HepG2 (cell line): Measurements from ENCODE around the gene POU2AF3. TPM values are rescaled to one million over a fixed set of nuclear protein-coding genes. Genes with fewer than 3 reads are reported as not detected.

Source experiments
- ATF7-NPFF ChIP-seq: sonication (generic); formaldehyde crosslinking; IDR thresholded peaks from 2 replicates; pipeline ENCODE4 v1.8.1; 2023; ENCODE audit warnings: mild to moderate bottlenecking, low read depth, missing genetic modification reagents, moderate library complexity
- CEBPB ChIP-seq: IDR thresholded peaks from 2 replicates; pipeline ENCODE4 v1.6.1; 2011; ENCODE audit warnings: low read depth, low read length, improper control_type of control experiment, borderline replicate concordance
- CHCHD3 ChIP-seq: sonication (generic); formaldehyde crosslinking; IDR thresholded peaks from 2 replicates; pipeline ENCODE4 v1.8.0; 2022; ENCODE audit warnings: mild to moderate bottlenecking, missing genetic modification reagents, moderate library complexity
- DR1 ChIP-seq: sonication (generic); formaldehyde crosslinking; IDR thresholded peaks from 2 replicates; pipeline ENCODE4 v1.8.0; 2021; ENCODE audit warnings: mild to moderate bottlenecking, missing genetic modification reagents, inconsistent platforms
- ELF3 ChIP-seq: IDR thresholded peaks from 2 replicates; pipeline ENCODE4 v1.6.1; 2016; ENCODE audit warnings: missing genetic modification reagents, missing compliant biosample characterization
- FOXA1 ChIP-seq, 2 experiments: fragments of 450-650 bp in 1 of 2; sonication (generic) in 1 of 2; formaldehyde crosslinking in 1 of 2; IDR thresholded peaks; 2 replicates each; pipeline versions ENCODE4 v1.4.0 to v1.6.1; 2016 to 2020; ENCODE audit warnings: missing genetic modification reagents in 1 of 2
- GABPA ChIP-seq, 2 experiments: IDR thresholded peaks; 2 replicates each; pipeline ENCODE4 v1.6.1; 2011 to 2016; ENCODE audit warnings: low read depth in 2 of 2, low read length in 1 of 2, missing biosample characterization in 1 of 2, missing genetic modification characterization in 1 of 2
- HDAC2 ChIP-seq: sonication (generic); formaldehyde crosslinking; IDR thresholded peaks from 2 replicates; pipeline ENCODE4 v1.4.0; 2020; ENCODE audit warnings: missing genetic modification reagents
- NFE2L2 ChIP-seq: fragments of 150-350 bp; IDR thresholded peaks from 2 replicates; pipeline ENCODE4 v1.6.1; 2014; ENCODE audit warnings: low read length
- NONO ChIP-seq, 2 experiments: fragments of 450-650 bp in 1 of 2; sonication (generic) in 1 of 2; formaldehyde crosslinking in 1 of 2; IDR thresholded peaks in 1 of 2; conservative IDR thresholded peaks in 1 of 2; 2 replicates each; pipeline versions ENCODE4 v1.6.1 to v1.8.0; 2017 to 2022; ENCODE audit warnings: mild to moderate bottlenecking in 1 of 2, missing genetic modification reagents in 1 of 2, moderate library complexity in 1 of 2
- RARG ChIP-seq: sonication (generic); formaldehyde crosslinking; IDR thresholded peaks from 2 replicates; pipeline ENCODE4 v1.4.0; 2020; ENCODE audit warnings: low read depth, mild to moderate bottlenecking, missing genetic modification reagents
- SP4 ChIP-seq: sonication (generic); formaldehyde crosslinking; IDR thresholded peaks from 2 replicates; pipeline ENCODE4 v1.8.1; 2023; ENCODE audit warnings: mild to moderate bottlenecking, missing genetic modification reagents
- TBX3 ChIP-seq: fragments of 450-650 bp; IDR thresholded peaks from 2 replicates; pipeline ENCODE4 v1.6.1; 2017; ENCODE audit warnings: antibody characterized with exemption, mild to moderate bottlenecking, inconsistent platforms, borderline replicate concordance
- ZNF121 ChIP-seq: sonication (generic); formaldehyde crosslinking; IDR thresholded peaks from 2 replicates; pipeline ENCODE4 v1.5.0; 2020; ENCODE audit warnings: mild to moderate bottlenecking, missing genetic modification reagents
- ZNF562 ChIP-seq: sonication (generic); formaldehyde crosslinking; IDR thresholded peaks from 2 replicates; pipeline ENCODE4 v1.8.0; 2022; ENCODE audit warnings: missing genetic modification reagents, borderline replicate concordance
- polyA plus RNA-seq, 8 experiments: library from polyadenylated mRNA; depleted of rRNA in 3 of 8; stranded (reverse) in 7 of 8; unstranded in 1 of 8; fragments of >200 nt; fragmentation: Illumina TruSeq in 4 of 8; extraction: Trizol in 4 of 8; gene quantifications; 2 replicates each; pipeline versions ENCODE4 v1.2.1 to v1.2.3, GENCODE V29; 2011 to 2016; ENCODE audit warnings: low read depth in 4 of 8, missing spikeins in 1 of 8, mixed read lengths in 1 of 8; ENCODE audit not compliant: insufficient read depth in 1 of 8
- total RNA-seq, 5 experiments: library from RNA; depleted of rRNA; stranded (reverse); fragments of >200 nt; fragmentation: Illumina TruSeq; extraction: Trizol; gene quantifications; 2 replicates each; pipeline ENCODE4 v1.2.3, GENCODE V29; 2016; ENCODE audit warnings: low read depth in 1 of 5
- TF ChIP-seq, protein P1 (sequence below): sonication (generic); formaldehyde crosslinking; IDR thresholded peaks from 2 replicates; pipeline ENCODE4 v1.4.0; 2020; ENCODE audit warnings: missing genetic modification reagents
- TF ChIP-seq, protein P2 (sequence below): sonication (generic); formaldehyde crosslinking; IDR thresholded peaks from 2 replicates; pipeline ENCODE4 v1.4.0; 2020; ENCODE audit warnings: missing genetic modification reagents
- TF ChIP-seq, protein P3 (sequence below): sonication (generic); formaldehyde crosslinking; IDR thresholded peaks from 2 replicates; pipeline ENCODE4 v1.4.0; 2020; ENCODE audit warnings: missing genetic modification reagents
- TF ChIP-seq, protein P4 (sequence below): sonication (generic); formaldehyde crosslinking; IDR thresholded peaks from 2 replicates; pipeline ENCODE4 v1.5.1; 2020; ENCODE audit warnings: missing genetic modification reagents, mild to moderate bottlenecking, borderline replicate concordance

Gene POU2AF3
- total and polyA plus RNA-seq, 2 of the 13 experiments (the other 11 are each of a cell fraction or from before 2014, with no cell fraction given): 7.8 to 71.2 TPM

DNA sequence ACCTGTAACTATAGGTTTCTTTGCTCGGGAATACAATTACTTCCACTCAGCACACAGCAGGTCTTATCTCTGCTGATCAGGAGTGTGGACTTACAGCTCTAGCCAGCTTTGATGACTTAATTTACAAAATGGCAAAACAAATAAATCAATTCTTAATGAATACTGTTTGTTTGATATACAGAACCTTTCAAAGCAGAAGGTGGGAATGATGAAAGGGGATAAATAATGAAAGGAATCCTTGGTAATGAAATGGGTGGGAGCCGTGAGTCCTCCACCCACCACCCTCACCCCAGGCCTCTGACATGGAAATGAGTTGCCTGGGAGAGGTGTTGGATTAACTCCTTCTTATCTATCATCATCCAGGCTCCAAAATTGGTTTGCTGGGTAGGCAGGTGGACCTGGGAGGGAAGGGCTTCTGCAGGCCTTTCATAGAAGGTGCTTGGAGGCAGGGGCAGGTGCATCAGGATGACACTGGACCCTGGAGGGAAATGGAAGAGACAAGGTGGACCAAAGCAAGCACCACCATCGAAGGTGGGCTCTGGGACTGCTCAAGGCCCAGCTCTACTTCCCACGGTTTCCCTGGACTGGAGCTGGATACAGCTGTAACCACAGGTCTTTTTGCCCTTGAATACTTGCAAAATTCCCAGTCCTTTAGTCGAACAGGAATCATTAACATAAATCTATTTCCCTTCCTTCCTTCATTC is 57.8 kb downstream of the POU2AF3 start (continued):
- TF ChIP-seq NONO (IDR thresholded peaks at IDR 0.05) (no peak), NONO (CRISPR knock-in tag; conservative IDR thresholded peaks at IDR 0.05) (no peak), GABPA (IDR thresholded peaks at IDR 0.05; ENCODE audit: low read depth, low read length) (no peak), GABPA (CRISPR knock-in tag; IDR thresholded peaks at IDR 0.05; ENCODE audit: low read depth) (no peak), ZNF562 (CRISPR knock-in tag) (no peak), FOXA1 (IDR thresholded peaks at IDR 0.05) (no peak), FOXA1 (CRISPR knock-in tag; IDR thresholded peaks at IDR 0.05) (no peak), TBX3 (no peak), SP4 (no peak), CEBPB (no peak), RARG (CRISPR knock-in tag) (no peak), CHCHD3 (CRISPR knock-in tag) (no peak), ZNF121 (CRISPR knock-in tag) (no peak), ELF3 (CRISPR knock-in tag) (no peak), ATF7-NPFF (CRISPR knock-in tag) (0 out of 2 replicates have a peak, but pooled peaks have one; percentile 43), HDAC2 (CRISPR knock-in tag) (peak; percentile 37; the same call in 1 of the 2 replicates), DR1 (CRISPR knock-in tag) (no peak), NFE2L2 (no peak)
- TF ChIP-seq, protein P1, sequence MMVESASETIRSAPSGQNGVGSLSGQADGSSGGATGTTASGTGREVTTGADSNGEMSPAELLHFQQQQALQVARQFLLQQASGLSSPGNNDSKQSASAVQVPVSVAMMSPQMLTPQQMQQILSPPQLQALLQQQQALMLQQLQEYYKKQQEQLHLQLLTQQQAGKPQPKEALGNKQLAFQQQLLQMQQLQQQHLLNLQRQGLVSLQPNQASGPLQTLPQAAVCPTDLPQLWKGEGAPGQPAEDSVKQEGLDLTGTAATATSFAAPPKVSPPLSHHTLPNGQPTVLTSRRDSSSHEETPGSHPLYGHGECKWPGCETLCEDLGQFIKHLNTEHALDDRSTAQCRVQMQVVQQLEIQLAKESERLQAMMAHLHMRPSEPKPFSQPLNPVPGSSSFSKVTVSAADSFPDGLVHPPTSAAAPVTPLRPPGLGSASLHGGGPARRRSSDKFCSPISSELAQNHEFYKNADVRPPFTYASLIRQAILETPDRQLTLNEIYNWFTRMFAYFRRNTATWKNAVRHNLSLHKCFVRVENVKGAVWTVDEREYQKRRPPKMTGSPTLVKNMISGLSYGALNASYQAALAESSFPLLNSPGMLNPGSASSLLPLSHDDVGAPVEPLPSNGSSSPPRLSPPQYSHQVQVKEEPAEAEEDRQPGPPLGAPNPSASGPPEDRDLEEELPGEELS (CRISPR knock-in tag): peak; percentile 51; the same call in 1 of the 2 replicates
- TF ChIP-seq, protein P2, sequence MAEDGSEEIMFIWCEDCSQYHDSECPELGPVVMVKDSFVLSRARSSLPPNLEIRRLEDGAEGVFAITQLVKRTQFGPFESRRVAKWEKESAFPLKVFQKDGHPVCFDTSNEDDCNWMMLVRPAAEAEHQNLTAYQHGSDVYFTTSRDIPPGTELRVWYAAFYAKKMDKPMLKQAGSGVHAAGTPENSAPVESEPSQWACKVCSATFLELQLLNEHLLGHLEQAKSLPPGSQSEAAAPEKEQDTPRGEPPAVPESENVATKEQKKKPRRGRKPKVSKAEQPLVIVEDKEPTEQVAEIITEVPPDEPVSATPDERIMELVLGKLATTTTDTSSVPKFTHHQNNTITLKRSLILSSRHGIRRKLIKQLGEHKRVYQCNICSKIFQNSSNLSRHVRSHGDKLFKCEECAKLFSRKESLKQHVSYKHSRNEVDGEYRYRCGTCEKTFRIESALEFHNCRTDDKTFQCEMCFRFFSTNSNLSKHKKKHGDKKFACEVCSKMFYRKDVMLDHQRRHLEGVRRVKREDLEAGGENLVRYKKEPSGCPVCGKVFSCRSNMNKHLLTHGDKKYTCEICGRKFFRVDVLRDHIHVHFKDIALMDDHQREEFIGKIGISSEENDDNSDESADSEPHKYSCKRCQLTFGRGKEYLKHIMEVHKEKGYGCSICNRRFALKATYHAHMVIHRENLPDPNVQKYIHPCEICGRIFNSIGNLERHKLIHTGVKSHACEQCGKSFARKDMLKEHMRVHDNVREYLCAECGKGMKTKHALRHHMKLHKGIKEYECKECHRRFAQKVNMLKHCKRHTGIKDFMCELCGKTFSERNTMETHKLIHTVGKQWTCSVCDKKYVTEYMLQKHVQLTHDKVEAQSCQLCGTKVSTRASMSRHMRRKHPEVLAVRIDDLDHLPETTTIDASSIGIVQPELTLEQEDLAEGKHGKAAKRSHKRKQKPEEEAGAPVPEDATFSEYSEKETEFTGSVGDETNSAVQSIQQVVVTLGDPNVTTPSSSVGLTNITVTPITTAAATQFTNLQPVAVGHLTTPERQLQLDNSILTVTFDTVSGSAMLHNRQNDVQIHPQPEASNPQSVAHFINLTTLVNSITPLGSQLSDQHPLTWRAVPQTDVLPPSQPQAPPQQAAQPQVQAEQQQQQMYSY: no peak
- TF ChIP-seq, protein P3, sequence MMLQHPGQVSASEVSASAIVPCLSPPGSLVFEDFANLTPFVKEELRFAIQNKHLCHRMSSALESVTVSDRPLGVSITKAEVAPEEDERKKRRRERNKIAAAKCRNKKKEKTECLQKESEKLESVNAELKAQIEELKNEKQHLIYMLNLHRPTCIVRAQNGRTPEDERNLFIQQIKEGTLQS (CRISPR knock-in tag): no peak
- TF ChIP-seq, protein P4, sequence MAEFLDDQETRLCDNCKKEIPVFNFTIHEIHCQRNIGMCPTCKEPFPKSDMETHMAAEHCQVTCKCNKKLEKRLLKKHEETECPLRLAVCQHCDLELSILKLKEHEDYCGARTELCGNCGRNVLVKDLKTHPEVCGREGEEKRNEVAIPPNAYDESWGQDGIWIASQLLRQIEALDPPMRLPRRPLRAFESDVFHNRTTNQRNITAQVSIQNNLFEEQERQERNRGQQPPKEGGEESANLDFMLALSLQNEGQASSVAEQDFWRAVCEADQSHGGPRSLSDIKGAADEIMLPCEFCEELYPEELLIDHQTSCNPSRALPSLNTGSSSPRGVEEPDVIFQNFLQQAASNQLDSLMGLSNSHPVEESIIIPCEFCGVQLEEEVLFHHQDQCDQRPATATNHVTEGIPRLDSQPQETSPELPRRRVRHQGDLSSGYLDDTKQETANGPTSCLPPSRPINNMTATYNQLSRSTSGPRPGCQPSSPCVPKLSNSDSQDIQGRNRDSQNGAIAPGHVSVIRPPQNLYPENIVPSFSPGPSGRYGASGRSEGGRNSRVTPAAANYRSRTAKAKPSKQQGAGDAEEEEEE (CRISPR knock-in tag): no peak
